ENCODE results near the gene ATP2B2.
"Not testable (repeated sequence)": the region's sequence is repeated elsewhere in the genome, so short reads cannot be mapped to it uniquely, and the experiment has no call there.

Gene ATP2B2

DNA sequence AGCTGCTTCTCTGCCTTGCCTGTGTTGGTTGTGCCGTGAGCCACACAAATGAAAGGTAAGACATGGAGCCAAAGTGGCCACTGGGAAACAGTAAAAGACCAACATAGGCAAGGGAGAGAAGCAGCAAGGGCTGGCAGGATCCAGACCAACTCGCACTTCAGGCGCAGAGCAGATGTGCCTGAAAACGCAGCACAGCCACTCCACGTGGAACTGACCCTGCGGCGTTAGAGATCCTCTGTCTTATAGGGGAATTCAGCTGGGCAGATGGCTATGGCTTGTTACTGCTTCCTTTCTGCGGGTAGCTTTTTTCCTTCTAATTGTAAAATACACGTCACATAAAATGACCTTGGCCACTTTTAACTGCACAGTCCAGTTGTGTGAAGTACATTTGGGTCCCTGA is 202.3 kb downstream of the ATP2B2 start:
- Histone ChIP-seq H3K27me3 (ENCODE audit: insufficient read depth, low read length, poor library complexity) (no peaks in the 10 kb centered on the region), H3K36me3 (ENCODE audit: insufficient read depth, low read length) (peaks cover 87% of the 10 kb centered on the region)
- DNase-seq: no peak

DNA sequence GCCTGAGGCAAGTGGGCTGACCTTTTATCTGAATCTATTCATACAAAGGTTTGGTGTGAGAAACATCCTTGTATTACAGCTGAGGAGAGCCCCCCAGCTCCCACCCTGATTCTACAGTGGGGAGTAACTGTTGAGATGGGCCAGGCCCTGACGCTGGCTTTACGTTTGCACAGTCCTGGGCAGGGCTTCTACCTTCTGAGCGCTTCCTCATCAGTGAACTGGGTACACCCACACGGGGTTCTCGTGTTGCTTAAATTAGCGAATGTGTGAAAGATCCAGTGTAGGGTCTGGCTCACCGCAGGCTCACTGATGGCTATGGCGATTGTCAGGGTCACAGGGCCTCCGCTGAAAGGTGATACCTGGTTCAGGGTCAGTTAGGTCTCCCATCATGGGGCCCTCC is 205.3 kb downstream of the ATP2B2 start:
- H2AFZ ChIP-seq (ENCODE audit: low read depth, low read length): no peak overlapping the region
- H3K27me3 ChIP-seq (ENCODE audit: insufficient read depth, low read length, poor library complexity): no peaks in the 10 kb centered on the region
- H3K4me2 ChIP-seq (ENCODE audit: insufficient read depth, low read length): no peak overlapping the region
- peaks cover 70% of the 10 kb centered on the region for H3K36me3 ChIP-seq (ENCODE audit: insufficient read depth, low read length)
- no peak overlapping the region for H3K4me3 ChIP-seq (ENCODE audit: low read depth in 1 of 2, low read length in 2 of 2)
- no peaks in the 10 kb centered on the region for H3K79me2 ChIP-seq (ENCODE audit: insufficient read depth, low read length)
- H3K9me3 ChIP-seq (ENCODE audit: insufficient read depth, low read length, severe bottlenecking): no peaks in the 10 kb centered on the region
- no peaks in the 10 kb centered on the region for H3K4me1 ChIP-seq (ENCODE audit: insufficient read depth, low read length)
- TF ChIP-seq, protein P1, sequence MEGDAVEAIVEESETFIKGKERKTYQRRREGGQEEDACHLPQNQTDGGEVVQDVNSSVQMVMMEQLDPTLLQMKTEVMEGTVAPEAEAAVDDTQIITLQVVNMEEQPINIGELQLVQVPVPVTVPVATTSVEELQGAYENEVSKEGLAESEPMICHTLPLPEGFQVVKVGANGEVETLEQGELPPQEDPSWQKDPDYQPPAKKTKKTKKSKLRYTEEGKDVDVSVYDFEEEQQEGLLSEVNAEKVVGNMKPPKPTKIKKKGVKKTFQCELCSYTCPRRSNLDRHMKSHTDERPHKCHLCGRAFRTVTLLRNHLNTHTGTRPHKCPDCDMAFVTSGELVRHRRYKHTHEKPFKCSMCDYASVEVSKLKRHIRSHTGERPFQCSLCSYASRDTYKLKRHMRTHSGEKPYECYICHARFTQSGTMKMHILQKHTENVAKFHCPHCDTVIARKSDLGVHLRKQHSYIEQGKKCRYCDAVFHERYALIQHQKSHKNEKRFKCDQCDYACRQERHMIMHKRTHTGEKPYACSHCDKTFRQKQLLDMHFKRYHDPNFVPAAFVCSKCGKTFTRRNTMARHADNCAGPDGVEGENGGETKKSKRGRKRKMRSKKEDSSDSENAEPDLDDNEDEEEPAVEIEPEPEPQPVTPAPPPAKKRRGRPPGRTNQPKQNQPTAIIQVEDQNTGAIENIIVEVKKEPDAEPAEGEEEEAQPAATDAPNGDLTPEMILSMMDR (IDR thresholded peaks at IDR 0.05; ENCODE audit: borderline replicate concordance, extremely low read depth, low read length, poor library complexity, severe bottlenecking): no peak
- TF ChIP-seq EZH2 (IDR thresholded peaks at IDR 0.05; ENCODE audit: borderline replicate concordance, low read depth, low read length, severe bottlenecking): no peak
- no peak overlapping the region for H3K9ac ChIP-seq (ENCODE audit: low read depth, low read length)
- H3K27ac ChIP-seq (ENCODE audit: low read length): no peak overlapping the region
- H4K20me1 ChIP-seq (ENCODE audit: insufficient read depth, low read length): peaks cover 19% of the 10 kb centered on the region
- ATAC-seq (ENCODE audit: insufficient read depth, low read depth): 0 out of 3 replicates have a peak, but pooled peaks have one; percentile 17
- DNase-seq: no peak

More for the DNA sequence above, 202.3 kb downstream of the ATP2B2 start:
- Histone ChIP-seq H3K4me1 (ENCODE audit: insufficient read depth, low read length) (no peaks in the 10 kb centered on the region), H3K9me3 (ENCODE audit: insufficient read depth, low read length, severe bottlenecking) (no peaks in the 10 kb centered on the region), H3K27ac (ENCODE audit: low read length) (no peak overlapping the region), H3K79me2 (ENCODE audit: insufficient read depth, low read length) (no peaks in the 10 kb centered on the region), H3K4me3 (ENCODE audit: low read depth in 1 of 2, low read length in 2 of 2) (no peak overlapping the region), H3K9ac (ENCODE audit: low read depth, low read length) (no peak overlapping the region), H4K20me1 (ENCODE audit: insufficient read depth, low read length) (peaks cover 19% of the 10 kb centered on the region), H2AFZ (ENCODE audit: low read depth, low read length) (no peak overlapping the region), H3K4me2 (ENCODE audit: insufficient read depth, low read length) (no peak overlapping the region)
- ATAC-seq (ENCODE audit: insufficient read depth, low read depth): no peak
- TF ChIP-seq, protein P1 (IDR thresholded peaks at IDR 0.05; ENCODE audit: borderline replicate concordance, extremely low read depth, low read length, poor library complexity, severe bottlenecking): no peak
- TF ChIP-seq EZH2 (IDR thresholded peaks at IDR 0.05; ENCODE audit: borderline replicate concordance, low read depth, low read length, severe bottlenecking): no peak

DNA sequence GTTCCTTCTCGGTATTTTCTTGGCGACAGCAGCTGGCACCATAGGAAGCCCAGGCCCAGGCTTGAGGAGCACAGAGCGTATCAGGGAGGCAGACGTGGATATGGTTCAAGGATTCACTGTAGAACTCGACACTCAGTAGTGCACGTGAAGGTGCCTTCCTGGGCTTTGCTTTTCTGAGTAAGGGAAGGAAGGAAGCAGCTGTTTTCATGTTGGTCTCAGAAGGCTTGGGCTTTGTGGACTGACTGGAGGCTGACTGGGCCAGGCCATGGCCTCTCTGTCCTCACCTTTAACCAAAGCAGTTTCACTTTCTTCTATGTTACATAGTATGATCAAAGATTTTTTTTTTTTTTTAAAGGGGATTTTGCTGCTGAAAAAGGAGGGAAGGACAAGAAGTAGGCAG is 205.7 kb downstream of the ATP2B2 start:
- H3K79me2 ChIP-seq (ENCODE audit: insufficient read depth, low read length): no peaks in the 10 kb centered on the region
- no peaks in the 10 kb centered on the region for H3K4me1 ChIP-seq (ENCODE audit: insufficient read depth, low read length)
- no peak overlapping the region for H3K27ac ChIP-seq (ENCODE audit: low read length)
- H3K4me2 ChIP-seq (ENCODE audit: insufficient read depth, low read length): no peak overlapping the region
- 0 out of 3 replicates have a peak, but pooled peaks have one; percentile 16 for ATAC-seq (ENCODE audit: insufficient read depth, low read depth)
- H2AFZ ChIP-seq (ENCODE audit: low read depth, low read length): no peak overlapping the region
- no peak for DNase-seq
- H3K27me3 ChIP-seq (ENCODE audit: insufficient read depth, low read length, poor library complexity): no peaks in the 10 kb centered on the region
- no peaks in the 10 kb centered on the region for H3K9me3 ChIP-seq (ENCODE audit: insufficient read depth, low read length, severe bottlenecking)
- peaks cover 17% of the 10 kb centered on the region for H4K20me1 ChIP-seq (ENCODE audit: insufficient read depth, low read length)
- peaks cover 66% of the 10 kb centered on the region for H3K36me3 ChIP-seq (ENCODE audit: insufficient read depth, low read length)
- H3K9ac ChIP-seq (ENCODE audit: low read depth, low read length): no peak overlapping the region
- no peak for TF ChIP-seq EZH2 (IDR thresholded peaks at IDR 0.05; ENCODE audit: borderline replicate concordance, low read depth, low read length, severe bottlenecking)
- TF ChIP-seq, protein P1 (IDR thresholded peaks at IDR 0.05; ENCODE audit: borderline replicate concordance, extremely low read depth, low read length, poor library complexity, severe bottlenecking): no peak
- no peak overlapping the region for H3K4me3 ChIP-seq (ENCODE audit: low read depth in 1 of 2, low read length in 2 of 2)

DNA sequence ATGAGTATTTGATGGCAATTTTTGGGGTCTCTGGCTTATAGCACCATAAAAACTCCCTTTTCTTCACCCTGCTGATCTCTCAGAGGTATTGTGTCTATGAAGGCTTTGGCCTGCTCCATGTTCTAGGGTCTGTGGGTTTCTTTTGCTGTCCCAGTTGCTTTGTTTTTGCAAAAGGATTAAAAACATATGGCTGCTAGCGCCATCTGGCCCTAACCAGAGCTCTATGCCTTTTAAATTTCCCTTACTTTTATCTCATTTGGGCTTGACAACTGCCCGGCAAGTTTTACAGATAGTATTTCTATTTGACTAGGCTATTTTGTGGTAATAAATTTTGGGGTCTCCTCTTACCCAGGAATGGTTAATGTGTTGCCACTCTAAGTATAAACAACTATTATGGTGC is 206.2 kb downstream of the ATP2B2 start:
- H2AFZ ChIP-seq (ENCODE audit: low read depth, low read length): no peak overlapping the region
- DNase-seq (no peak), ATAC-seq (ENCODE audit: insufficient read depth, low read depth) (no peak)
- H4K20me1 ChIP-seq (ENCODE audit: insufficient read depth, low read length): peaks cover 15% of the 10 kb centered on the region
- TF ChIP-seq EZH2 (IDR thresholded peaks at IDR 0.05; ENCODE audit: borderline replicate concordance, low read depth, low read length, severe bottlenecking): no peak
- TF ChIP-seq, protein P1 (IDR thresholded peaks at IDR 0.05; ENCODE audit: borderline replicate concordance, extremely low read depth, low read length, poor library complexity, severe bottlenecking): no peak
- H3K27me3 ChIP-seq (ENCODE audit: insufficient read depth, low read length, poor library complexity): no peaks in the 10 kb centered on the region
- no peak overlapping the region for H3K9ac ChIP-seq (ENCODE audit: low read depth, low read length)
- no peak overlapping the region for H3K4me2 ChIP-seq (ENCODE audit: insufficient read depth, low read length)
- no peaks in the 10 kb centered on the region for H3K9me3 ChIP-seq (ENCODE audit: insufficient read depth, low read length, severe bottlenecking)
- H3K4me1 ChIP-seq (ENCODE audit: insufficient read depth, low read length): no peaks in the 10 kb centered on the region
- no peak overlapping the region for H3K4me3 ChIP-seq (ENCODE audit: low read depth in 1 of 2, low read length in 2 of 2)
- no peaks in the 10 kb centered on the region for H3K79me2 ChIP-seq (ENCODE audit: insufficient read depth, low read length)
- no peak overlapping the region for H3K27ac ChIP-seq (ENCODE audit: low read length)
- peaks cover 61% of the 10 kb centered on the region for H3K36me3 ChIP-seq (ENCODE audit: insufficient read depth, low read length)

DNA sequence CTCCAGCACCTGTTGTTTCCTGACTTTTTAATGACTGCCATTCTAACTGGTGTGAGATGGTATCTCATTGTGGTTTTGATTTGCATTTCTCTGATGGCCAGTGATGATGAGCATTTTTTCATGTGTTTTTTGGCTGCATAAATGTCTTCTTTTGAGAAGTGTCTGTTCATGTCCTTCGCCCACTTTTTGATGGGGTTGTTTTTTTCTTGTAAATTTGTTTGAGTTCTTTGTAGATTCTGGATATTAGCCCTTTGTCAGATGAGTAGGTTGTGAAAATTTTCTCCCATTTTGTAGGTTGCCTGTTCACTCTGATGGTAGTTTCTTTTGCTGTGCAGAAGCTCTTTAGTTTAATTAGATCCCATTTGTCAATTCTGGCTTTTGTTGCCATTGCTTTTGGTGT is 207.3 kb downstream of the ATP2B2 start:
- not testable (repeated sequence) for H3K9me3 ChIP-seq (ENCODE audit: insufficient read depth, low read length, severe bottlenecking); H3K79me2 ChIP-seq (ENCODE audit: insufficient read depth, low read length); H3K4me1 ChIP-seq (ENCODE audit: insufficient read depth, low read length); H3K9ac ChIP-seq (ENCODE audit: low read depth, low read length); ATAC-seq (ENCODE audit: insufficient read depth, low read depth); H3K27me3 ChIP-seq (ENCODE audit: insufficient read depth, low read length, poor library complexity); H2AFZ ChIP-seq (ENCODE audit: low read depth, low read length); H3K4me3 ChIP-seq (ENCODE audit: low read depth in 1 of 2, low read length in 2 of 2); H3K4me2 ChIP-seq (ENCODE audit: insufficient read depth, low read length); DNase-seq; H3K27ac ChIP-seq (ENCODE audit: low read length)
- Histone ChIP-seq H4K20me1 (ENCODE audit: insufficient read depth, low read length) (peaks cover 12% of the 10 kb centered on the region), H3K36me3 (ENCODE audit: insufficient read depth, low read length) (peaks cover 50% of the 10 kb centered on the region)
